K562 (cell line): ENCODE results near the gene CREM.

Experiments used
- BRD4 ChIP-seq: fragments of 200-600 bp; sonication (generic); IDR thresholded peaks from 2 replicates; pipeline ENCODE4 v1.6.1; 2017; ENCODE audit warnings: inconsistent platforms
- EZH2 ChIP-seq: IDR thresholded peaks from 2 replicates; pipeline ENCODE4 v1.6.1; 2012; ENCODE audit warnings: low read depth, mild to moderate bottlenecking, inconsistent platforms, low read length, borderline replicate concordance
- KAT7 ChIP-seq: sonication (generic); formaldehyde crosslinking; IDR thresholded peaks from 2 replicates; pipeline ENCODE4 v1.8.0; 2022; ENCODE audit warnings: missing genetic modification reagents, mild to moderate bottlenecking, borderline replicate concordance
- KLF13 ChIP-seq: fragments of 450-650 bp; IDR thresholded peaks from 2 replicates; pipeline ENCODE4 v1.6.1; 2016; ENCODE audit warnings: missing genetic modification characterization, low read depth, mild to moderate bottlenecking, missing compliant biosample characterization, moderate library complexity, borderline replicate concordance
- NR2C2 ChIP-seq, 2 experiments: fragments of 200-800 bp in 1 of 2; sonication (Bioruptor generic) in 1 of 2; sonication (generic) in 1 of 2; formaldehyde crosslinking in 1 of 2; IDR thresholded peaks; 2 replicates each; pipeline versions ENCODE4 v1.6.1 to v1.8.0; 2016 to 2022; ENCODE audit warnings: mild to moderate bottlenecking in 1 of 2, missing compliant biosample characterization in 1 of 2, missing genetic modification characterization in 1 of 2, missing genetic modification reagents in 1 of 2
- POLR2A ChIP-seq: fragments of 450-650 bp; conservative IDR thresholded peaks from 2 replicates; pipeline ENCODE4 v1.6.1; 2016
- SP2 ChIP-seq: IDR thresholded peaks from 2 replicates; pipeline ENCODE4 v1.6.1; 2011; ENCODE audit warnings: mild to moderate bottlenecking, low read depth, low read length, moderate library complexity; ENCODE audit not compliant: poor library complexity, severe bottlenecking; ENCODE audit errors: extremely low read depth
- TF ChIP-seq, protein P1 (sequence below), 2 experiments: fragments of 450-650 bp in 1 of 2; sonication (generic) in 1 of 2; formaldehyde crosslinking in 1 of 2; IDR thresholded peaks in 1 of 2; conservative IDR thresholded peaks in 1 of 2; 2 replicates each; pipeline versions ENCODE4 v1.6.1 to v1.8.1; 2016 to 2023; ENCODE audit warnings: mild to moderate bottlenecking in 2 of 2, moderate library complexity in 2 of 2, inconsistent platforms in 1 of 2, missing genetic modification reagents in 1 of 2
- TF ChIP-seq, protein P2 (sequence below): sonication (generic); formaldehyde crosslinking; IDR thresholded peaks from 2 replicates; pipeline ENCODE4 v1.8.1; 2022; ENCODE audit warnings: missing genetic modification reagents
- TF ChIP-seq, protein P3 (sequence below): fragments of 200-800 bp; sonication (Bioruptor generic); IDR thresholded peaks from 2 replicates; pipeline ENCODE4 v1.6.1; 2017; ENCODE audit warnings: missing genetic modification characterization, missing compliant biosample characterization
- TF ChIP-seq, protein P4 (sequence below), 3 experiments: IDR thresholded peaks in 2 of 3; conservative IDR thresholded peaks in 1 of 3; 2 replicates each; pipeline ENCODE4 v1.5.1; 2011 to 2012; ENCODE audit warnings: low read length in 3 of 3, mild to moderate bottlenecking in 3 of 3, control low read depth in 2 of 3, improper control_type of control experiment in 1 of 3, inconsistent platforms in 1 of 3, low read depth in 1 of 3, mixed read lengths in 1 of 3, moderate library complexity in 1 of 3; ENCODE audit not compliant: insufficient read depth in 2 of 3
- TF ChIP-seq, protein P5 (sequence below): sonication (generic); formaldehyde crosslinking; IDR thresholded peaks from 2 replicates; pipeline ENCODE4 v1.5.0; 2020; ENCODE audit warnings: missing genetic modification reagents
- TF ChIP-seq, protein P6 (sequence below): fragments of 250-450 bp; sonication (Bioruptor Pico); IDR thresholded peaks from 2 replicates; pipeline ENCODE4 v1.8.0; 2022; ENCODE audit warnings: inconsistent platforms

DNA sequence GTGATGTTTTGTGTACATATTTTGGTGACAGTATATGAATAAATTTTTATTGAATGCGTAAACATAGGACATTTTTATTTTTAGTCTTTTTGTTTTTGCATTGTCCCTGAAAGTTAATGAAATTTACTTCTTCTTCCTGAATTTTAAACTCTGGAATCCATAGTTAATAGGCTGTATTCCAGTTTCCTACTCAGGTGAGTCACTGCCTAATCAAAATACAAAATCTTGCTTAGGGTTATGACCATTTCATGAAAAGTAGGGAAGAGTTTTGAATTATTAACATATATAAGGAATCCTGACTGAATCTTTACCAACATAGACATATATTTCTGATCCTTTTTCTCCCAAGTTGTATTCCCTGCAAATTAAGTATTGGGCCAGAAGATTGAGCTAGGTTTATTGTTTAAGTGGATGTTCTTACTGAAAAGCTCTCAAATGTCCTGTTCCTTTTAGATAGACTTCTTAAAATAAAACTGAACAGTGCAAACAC lies 2.6 kb downstream of the CREM start:
- TF ChIP-seq, protein P1, sequence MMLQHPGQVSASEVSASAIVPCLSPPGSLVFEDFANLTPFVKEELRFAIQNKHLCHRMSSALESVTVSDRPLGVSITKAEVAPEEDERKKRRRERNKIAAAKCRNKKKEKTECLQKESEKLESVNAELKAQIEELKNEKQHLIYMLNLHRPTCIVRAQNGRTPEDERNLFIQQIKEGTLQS (IDR thresholded peaks at IDR 0.05) = peak; percentile 56; the same call in 1 of the 2 replicates
- TF ChIP-seq, protein P1 (CRISPR knock-in tag; conservative IDR thresholded peaks at IDR 0.05) = no peak
- TF ChIP-seq BRD4 (no peak), EZH2 (no peak), POLR2A (no peak), KLF13 (no peak), KAT7 (CRISPR knock-in tag) (no peak), SP2 (no peak), NR2C2 (CRISPR knock-in tag; IDR thresholded peaks at IDR 0.05) (no peak), NR2C2 (tag; IDR thresholded peaks at IDR 0.05) (no peak)
- TF ChIP-seq, protein P2, sequence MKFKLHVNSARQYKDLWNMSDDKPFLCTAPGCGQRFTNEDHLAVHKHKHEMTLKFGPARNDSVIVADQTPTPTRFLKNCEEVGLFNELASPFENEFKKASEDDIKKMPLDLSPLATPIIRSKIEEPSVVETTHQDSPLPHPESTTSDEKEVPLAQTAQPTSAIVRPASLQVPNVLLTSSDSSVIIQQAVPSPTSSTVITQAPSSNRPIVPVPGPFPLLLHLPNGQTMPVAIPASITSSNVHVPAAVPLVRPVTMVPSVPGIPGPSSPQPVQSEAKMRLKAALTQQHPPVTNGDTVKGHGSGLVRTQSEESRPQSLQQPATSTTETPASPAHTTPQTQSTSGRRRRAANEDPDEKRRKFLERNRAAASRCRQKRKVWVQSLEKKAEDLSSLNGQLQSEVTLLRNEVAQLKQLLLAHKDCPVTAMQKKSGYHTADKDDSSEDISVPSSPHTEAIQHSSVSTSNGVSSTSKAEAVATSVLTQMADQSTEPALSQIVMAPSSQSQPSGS (CRISPR knock-in tag) = no peak
- TF ChIP-seq, protein P3, sequence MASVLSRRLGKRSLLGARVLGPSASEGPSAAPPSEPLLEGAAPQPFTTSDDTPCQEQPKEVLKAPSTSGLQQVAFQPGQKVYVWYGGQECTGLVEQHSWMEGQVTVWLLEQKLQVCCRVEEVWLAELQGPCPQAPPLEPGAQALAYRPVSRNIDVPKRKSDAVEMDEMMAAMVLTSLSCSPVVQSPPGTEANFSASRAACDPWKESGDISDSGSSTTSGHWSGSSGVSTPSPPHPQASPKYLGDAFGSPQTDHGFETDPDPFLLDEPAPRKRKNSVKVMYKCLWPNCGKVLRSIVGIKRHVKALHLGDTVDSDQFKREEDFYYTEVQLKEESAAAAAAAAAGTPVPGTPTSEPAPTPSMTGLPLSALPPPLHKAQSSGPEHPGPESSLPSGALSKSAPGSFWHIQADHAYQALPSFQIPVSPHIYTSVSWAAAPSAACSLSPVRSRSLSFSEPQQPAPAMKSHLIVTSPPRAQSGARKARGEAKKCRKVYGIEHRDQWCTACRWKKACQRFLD (CRISPR knock-in tag) = no peak
- TF ChIP-seq, protein P4, sequence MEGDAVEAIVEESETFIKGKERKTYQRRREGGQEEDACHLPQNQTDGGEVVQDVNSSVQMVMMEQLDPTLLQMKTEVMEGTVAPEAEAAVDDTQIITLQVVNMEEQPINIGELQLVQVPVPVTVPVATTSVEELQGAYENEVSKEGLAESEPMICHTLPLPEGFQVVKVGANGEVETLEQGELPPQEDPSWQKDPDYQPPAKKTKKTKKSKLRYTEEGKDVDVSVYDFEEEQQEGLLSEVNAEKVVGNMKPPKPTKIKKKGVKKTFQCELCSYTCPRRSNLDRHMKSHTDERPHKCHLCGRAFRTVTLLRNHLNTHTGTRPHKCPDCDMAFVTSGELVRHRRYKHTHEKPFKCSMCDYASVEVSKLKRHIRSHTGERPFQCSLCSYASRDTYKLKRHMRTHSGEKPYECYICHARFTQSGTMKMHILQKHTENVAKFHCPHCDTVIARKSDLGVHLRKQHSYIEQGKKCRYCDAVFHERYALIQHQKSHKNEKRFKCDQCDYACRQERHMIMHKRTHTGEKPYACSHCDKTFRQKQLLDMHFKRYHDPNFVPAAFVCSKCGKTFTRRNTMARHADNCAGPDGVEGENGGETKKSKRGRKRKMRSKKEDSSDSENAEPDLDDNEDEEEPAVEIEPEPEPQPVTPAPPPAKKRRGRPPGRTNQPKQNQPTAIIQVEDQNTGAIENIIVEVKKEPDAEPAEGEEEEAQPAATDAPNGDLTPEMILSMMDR (IDR thresholded peaks at IDR 0.05 in 2 of 3, conservative IDR thresholded peaks at IDR 0.05 in 1 of 3; ENCODE audit: insufficient read depth in 2 of 3, low read depth in 1 of 3, low read length in 3 of 3) = no peak
- TF ChIP-seq, protein P5, sequence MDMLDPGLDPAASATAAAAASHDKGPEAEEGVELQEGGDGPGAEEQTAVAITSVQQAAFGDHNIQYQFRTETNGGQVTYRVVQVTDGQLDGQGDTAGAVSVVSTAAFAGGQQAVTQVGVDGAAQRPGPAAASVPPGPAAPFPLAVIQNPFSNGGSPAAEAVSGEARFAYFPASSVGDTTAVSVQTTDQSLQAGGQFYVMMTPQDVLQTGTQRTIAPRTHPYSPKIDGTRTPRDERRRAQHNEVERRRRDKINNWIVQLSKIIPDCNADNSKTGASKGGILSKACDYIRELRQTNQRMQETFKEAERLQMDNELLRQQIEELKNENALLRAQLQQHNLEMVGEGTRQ (CRISPR knock-in tag) = no peak
- TF ChIP-seq, protein P6, sequence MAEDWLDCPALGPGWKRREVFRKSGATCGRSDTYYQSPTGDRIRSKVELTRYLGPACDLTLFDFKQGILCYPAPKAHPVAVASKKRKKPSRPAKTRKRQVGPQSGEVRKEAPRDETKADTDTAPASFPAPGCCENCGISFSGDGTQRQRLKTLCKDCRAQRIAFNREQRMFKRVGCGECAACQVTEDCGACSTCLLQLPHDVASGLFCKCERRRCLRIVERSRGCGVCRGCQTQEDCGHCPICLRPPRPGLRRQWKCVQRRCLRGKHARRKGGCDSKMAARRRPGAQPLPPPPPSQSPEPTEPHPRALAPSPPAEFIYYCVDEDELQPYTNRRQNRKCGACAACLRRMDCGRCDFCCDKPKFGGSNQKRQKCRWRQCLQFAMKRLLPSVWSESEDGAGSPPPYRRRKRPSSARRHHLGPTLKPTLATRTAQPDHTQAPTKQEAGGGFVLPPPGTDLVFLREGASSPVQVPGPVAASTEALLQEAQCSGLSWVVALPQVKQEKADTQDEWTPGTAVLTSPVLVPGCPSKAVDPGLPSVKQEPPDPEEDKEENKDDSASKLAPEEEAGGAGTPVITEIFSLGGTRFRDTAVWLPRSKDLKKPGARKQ (CRISPR knock-in tag) = no peak
